Transverse colon (tissue), 4 donors: ENCODE measurements around the gene ADCY5. TPM values are rescaled to one million over a fixed set of nuclear protein-coding genes. Genes with fewer than 3 reads are reported as not detected.
"Not testable (repeated sequence)": the region's sequence is repeated elsewhere in the genome, so short reads cannot be mapped to it uniquely, and the experiment has no call there.

Source experiments
- DNase-seq: peaks from one replicate; pipeline ENCODE4 v3.0.0-alpha.2; 2019
- H3K27ac ChIP-seq, 4 donors: fragments of 200-600 bp; sonication (generic); 2 replicates each; pipeline ENCODE4 v1.5.1; 2016 to 2018; ENCODE audit warnings: inconsistent platforms in 4 of 4
- H3K27me3 ChIP-seq: fragments of 200-600 bp; sonication (generic); 2 replicates; pipeline ENCODE4 v1.5.1; 2017; ENCODE audit warnings: inconsistent platforms
- H3K36me3 ChIP-seq, 4 donors: fragments of 200-600 bp; sonication (generic); 2 replicates each; pipeline ENCODE4 v1.5.1; 2017 to 2019; ENCODE audit warnings: inconsistent platforms in 4 of 4
- H3K4me1 ChIP-seq, 4 donors: fragments of 200-600 bp; sonication (generic); 2 replicates each; pipeline ENCODE4 v1.5.1; 2017 to 2020; ENCODE audit warnings: inconsistent platforms in 4 of 4
- H3K4me3 ChIP-seq, 4 donors: fragments of 200-600 bp; sonication (generic); 1 replicate in 1 of 4; 2 replicates in 3 of 4; pipeline versions ENCODE4 v1.5.1 to v1.6.1; 2017 to 2019; ENCODE audit warnings: inconsistent platforms in 4 of 4
- H3K9me3 ChIP-seq, 2 donors: fragments of 200-600 bp; sonication (generic); 2 replicates each; pipeline ENCODE4 v1.5.1; 2017 to 2019; ENCODE audit warnings: inconsistent platforms in 2 of 2
- EP300 ChIP-seq: sonication (generic); formaldehyde crosslinking; IDR thresholded peaks from one replicate; pipeline ENCODE4 v1.6.1; 2017; ENCODE audit warnings: antibody characterized with exemption, low read depth
- POLR2A ChIP-seq: fragments of 450-650 bp; IDR thresholded peaks from one replicate; pipeline ENCODE4 v1.6.1; 2016; ENCODE audit warnings: antibody characterized with exemption, mild to moderate bottlenecking, moderate library complexity
- POLR2AphosphoS5 ChIP-seq, 3 donors: sonication (generic); formaldehyde crosslinking; IDR thresholded peaks; one replicate each; pipeline ENCODE4 v1.6.1; 2016; ENCODE audit warnings: antibody characterized with exemption in 3 of 3
- WGBS, 2 donors: methylation state at CpG; one replicate each; pipeline ENCODE4 v1.1.5; 2018; ENCODE audit warnings: low coverage in 1 of 2; 5-methylcytosine and 5-hydroxymethylcytosine counted together
- in situ Hi-C, 4 donors: fragments of 200-750 bp; cut with MboI; loops; one replicate each; pipeline versions ENCODE4 v1.15.0 to v1.15.1; 2017; ENCODE audit warnings: low sequenced_read_pairs in 3 of 4, low pct_ligation_motif_present in 1 of 4, low pct_unique_long_range_greater_than_20kb in 1 of 4
- intact Hi-C: fragments of 100-400 bp; cut with DNase I; formaldehyde crosslinking; loops from one replicate; pipeline ENCODE4 v1.15.1; 2023; ENCODE audit warnings: low total_unique reads
- total RNA-seq, 4 donors: library from RNA; depleted of rRNA; stranded (reverse); fragments of >200 nt; gene quantifications; one replicate each; pipeline ENCODE4 v1.1.0, GENCODE V29; 2016
- TF ChIP-seq, protein P1 (sequence below), 5 experiments: fragments of 200-600 bp in 3 of 5; fragments of 450-650 bp in 2 of 5; sonication (generic) in 3 of 5; IDR thresholded peaks; 1 replicate in 2 of 5; 2 replicates in 3 of 5; pipeline ENCODE4 v1.5.1; 2016 to 2017; ENCODE audit warnings: antibody characterized with exemption in 5 of 5, inconsistent platforms in 3 of 5, mild to moderate bottlenecking in 2 of 5, moderate library complexity in 1 of 5

Gene ADCY5
- total RNA-seq, 4 donors from 2014 or later = 13.9 to 42.0 (median 28.6) TPM

DNA sequence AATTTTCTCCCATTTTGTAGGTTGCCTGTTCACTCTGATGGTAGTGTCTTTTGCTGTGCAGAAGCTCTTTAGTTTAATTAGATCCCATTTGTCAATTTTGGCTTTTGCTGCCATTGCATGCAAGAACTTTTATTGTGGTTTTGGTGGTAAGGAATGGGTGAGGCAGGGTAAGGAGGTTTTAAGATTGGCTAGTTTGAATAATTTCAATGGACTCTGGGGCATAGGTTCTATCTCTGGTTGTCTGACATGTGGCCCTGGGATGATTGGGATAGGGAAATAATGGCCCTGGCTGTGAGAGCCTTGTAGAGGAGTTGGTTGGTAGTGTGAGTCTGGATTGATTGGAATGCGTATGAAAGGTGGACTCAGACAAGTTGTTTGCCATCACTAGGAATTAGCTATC, 209.1 kb downstream of the ADCY5 start:
- intact Hi-C loops (no loop called here), in situ Hi-C loops (no loop called here)
- Histone ChIP-seq H3K9me3 (no peaks in the 10 kb centered on the region), H3K27ac (no peak overlapping the region), H3K4me1 (no peaks in the 10 kb centered on the region), H3K27me3 (no peaks in the 10 kb centered on the region), H3K4me3 (no peak overlapping the region), H3K36me3 (peaks cover 0 to 4% (median 0%) of the 10 kb centered on the region in 4 donors)
- 100% methylated on average over 1 of the region's 1 CpG; no CpG with 5 or more reads in 1 of the 2 donors for WGBS, 2 donors
- TF ChIP-seq, protein P1, sequence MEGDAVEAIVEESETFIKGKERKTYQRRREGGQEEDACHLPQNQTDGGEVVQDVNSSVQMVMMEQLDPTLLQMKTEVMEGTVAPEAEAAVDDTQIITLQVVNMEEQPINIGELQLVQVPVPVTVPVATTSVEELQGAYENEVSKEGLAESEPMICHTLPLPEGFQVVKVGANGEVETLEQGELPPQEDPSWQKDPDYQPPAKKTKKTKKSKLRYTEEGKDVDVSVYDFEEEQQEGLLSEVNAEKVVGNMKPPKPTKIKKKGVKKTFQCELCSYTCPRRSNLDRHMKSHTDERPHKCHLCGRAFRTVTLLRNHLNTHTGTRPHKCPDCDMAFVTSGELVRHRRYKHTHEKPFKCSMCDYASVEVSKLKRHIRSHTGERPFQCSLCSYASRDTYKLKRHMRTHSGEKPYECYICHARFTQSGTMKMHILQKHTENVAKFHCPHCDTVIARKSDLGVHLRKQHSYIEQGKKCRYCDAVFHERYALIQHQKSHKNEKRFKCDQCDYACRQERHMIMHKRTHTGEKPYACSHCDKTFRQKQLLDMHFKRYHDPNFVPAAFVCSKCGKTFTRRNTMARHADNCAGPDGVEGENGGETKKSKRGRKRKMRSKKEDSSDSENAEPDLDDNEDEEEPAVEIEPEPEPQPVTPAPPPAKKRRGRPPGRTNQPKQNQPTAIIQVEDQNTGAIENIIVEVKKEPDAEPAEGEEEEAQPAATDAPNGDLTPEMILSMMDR (IDR thresholded peaks at IDR 0.05) = no peak
- TF ChIP-seq EP300 (no peak), POLR2A (no peak), POLR2AphosphoS5 (IDR thresholded peaks at IDR 0.05) (no peak)
- no peak for DNase-seq

DNA sequence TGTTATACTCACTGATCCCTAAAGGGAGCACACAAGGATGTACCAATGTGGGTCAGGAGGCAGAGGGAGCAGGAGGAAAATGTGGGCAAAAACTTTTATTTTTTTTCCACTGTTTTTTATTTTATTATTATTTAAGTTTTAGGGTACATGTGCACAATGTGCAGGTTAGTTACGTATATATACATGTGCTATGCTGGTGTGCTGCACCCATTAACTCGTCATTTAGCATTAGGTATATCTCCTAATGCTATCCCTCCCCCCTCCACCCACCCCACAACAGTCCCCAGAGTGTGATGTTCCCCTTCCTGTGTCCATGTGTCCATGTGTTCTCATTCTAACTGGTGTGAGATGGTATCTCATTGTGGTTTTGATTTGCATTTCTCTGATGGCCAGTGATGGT, 209.7 kb downstream of the ADCY5 start:
- H3K27ac ChIP-seq, H3K9me3 ChIP-seq, H3K4me3 ChIP-seq, H3K4me1 ChIP-seq, H3K36me3 ChIP-seq, intact Hi-C loops, H3K27me3 ChIP-seq, DNase-seq, in situ Hi-C loops: not testable (repeated sequence)
- 98 to 100% methylated on average over 2 of the region's 2 CpGs for WGBS, 2 donors

GRCh38 chr3:123236902-123237301, 212.0 kb downstream of the ADCY5 start:
- no peak overlapping the region for H3K27ac ChIP-seq
- no peaks in the 10 kb centered on the region for H3K9me3 ChIP-seq
- H3K4me3 ChIP-seq = no peak overlapping the region
- TF ChIP-seq POLR2AphosphoS5 (IDR thresholded peaks at IDR 0.05) = no peak
- no peak for TF ChIP-seq EP300
- TF ChIP-seq, protein P1 (IDR thresholded peaks at IDR 0.05) = no peak
- no peak for TF ChIP-seq POLR2A
- intact Hi-C loops (no loop called here), in situ Hi-C loops (no loop called here)
- no peak for DNase-seq
- H3K36me3 ChIP-seq = peaks cover 0 to 9% (median 2%) of the 10 kb centered on the region in 4 donors
- H3K4me1 ChIP-seq = no peaks in the 10 kb centered on the region
- 80 to 92% methylated on average over 1 to 3 of the region's 3 CpGs for WGBS, 2 donors
- no peaks in the 10 kb centered on the region for H3K27me3 ChIP-seq

Other genes starting within 250 kb of the ADCY5 start
- 10 to 100 TPM in 3 of 4 donors, 1 to 10 TPM in 1; 4.5 to 33.8 (median 17.6) TPM for gene SEC22A, start 247.1 kb downstream of the ADCY5 start, total RNA-seq
- gene HACD2, start 136.0 kb upstream of the ADCY5 start, total RNA-seq = 10 to 100 TPM; 11.9 to 70.5 (median 48.2) TPM